GM21515 (cell line): ENCODE data around the gene ARGLU1.

Experiments
- ATAC-seq: cut with Tn5 transposase; IDR thresholded peaks from one replicate; pipeline ENCODE4 v1.9.1; 2021; ENCODE audit not compliant: unreplicated experiment

Gene ARGLU1

GRCh38 chr13:106527445-106527801 lies 40.5 kb downstream of the ARGLU1 start:
- ATAC-seq = no peak

GRCh38 chr13:106526738-106527444 lies 41.0 kb downstream of the ARGLU1 start:
- no peak for ATAC-seq

GRCh38 chr13:106525865-106526264 lies 42.1 kb downstream of the ARGLU1 start:
- ATAC-seq = no peak

- ATAC-seq = no peak
Observed at GRCh38 chr13:106524108-106524507, 43.8 kb downstream of the ARGLU1 start.

GRCh38 chr13:106523576-106523975 lies 44.4 kb downstream of the ARGLU1 start:
- no peak for ATAC-seq

- ATAC-seq = no peak
Observed at GRCh38 chr13:106522898-106523525, 44.9 kb downstream of the ARGLU1 start.

- ATAC-seq = no peak
Observed at GRCh38 chr13:106522112-106522705, 45.7 kb downstream of the ARGLU1 start.

- ATAC-seq = no peak
Observed at GRCh38 chr13:106521095-106521799, 46.7 kb downstream of the ARGLU1 start.

GRCh38 chr13:106520251-106521054 lies 47.5 kb downstream of the ARGLU1 start:
- ATAC-seq = no peak

- ATAC-seq = no peak
Observed at GRCh38 chr13:106518512-106518911, 49.4 kb downstream of the ARGLU1 start.

- ATAC-seq = no peak
Observed at GRCh38 chr13:106517109-106517847, 50.7 kb downstream of the ARGLU1 start.

- ATAC-seq = no peak
Observed at GRCh38 chr13:106515635-106516254, 52.2 kb downstream of the ARGLU1 start.

- ATAC-seq = no peak
Observed at GRCh38 chr13:106514928-106515634, 52.9 kb downstream of the ARGLU1 start.

GRCh38 chr13:106513025-106513983 lies 54.6 kb downstream of the ARGLU1 start:
- no peak for ATAC-seq

GRCh38 chr13:106507560-106508274 lies 60.2 kb downstream of the ARGLU1 start:
- peak; percentile 52 for ATAC-seq

GRCh38 chr13:106506286-106506685 lies 61.7 kb downstream of the ARGLU1 start:
- no peak for ATAC-seq

GRCh38 chr13:106505732-106506131 lies 62.2 kb downstream of the ARGLU1 start:
- ATAC-seq = no peak
